ENCODE measurements around the gene PTX4. TPM values are rescaled to one million over a fixed set of nuclear protein-coding genes. Genes with fewer than 3 reads are reported as not detected.

Gene PTX4
- polyA plus RNA-seq, 3 donors = 0.19 TPM; not detected in 2

DNA sequence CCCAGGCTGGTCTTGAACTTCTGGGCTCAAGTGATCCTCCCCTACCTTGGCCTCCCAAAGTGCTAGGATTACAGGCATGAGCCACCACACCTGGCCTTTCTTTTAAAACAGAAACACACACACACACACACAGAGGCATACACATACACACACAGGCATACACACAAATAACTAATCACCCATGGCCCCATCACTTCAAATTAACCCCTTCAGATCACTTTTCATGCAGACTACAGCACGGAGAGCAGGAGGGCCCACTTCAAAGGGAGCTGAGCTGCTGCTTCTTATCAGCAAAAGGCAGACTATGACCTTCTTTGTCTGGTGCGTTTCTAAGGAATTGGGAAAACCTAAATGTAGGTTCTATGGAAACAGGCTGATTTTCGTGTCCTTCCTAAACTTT lies 15.8 kb downstream of the PTX4 start:
- Histone ChIP-seq H3K79me2 (ENCODE audit: insufficient read depth, low read length) (peaks cover 78% of the 10 kb centered on the region), H2AFZ (ENCODE audit: insufficient read depth, low read depth, low read length, poor library complexity, severe bottlenecking) (no peak overlapping the region), H3K9me3 (replicated peaks in 1 of 2; ENCODE audit: control insufficient read depth in 1 of 2, insufficient read depth in 1 of 2, low read length in 2 of 2) (no peaks in the 10 kb centered on the region), H3K4me2 (replicated peaks; ENCODE audit: extremely low read depth, low read length, poor library complexity, severe bottlenecking) (peak overlapping the region; percentile 78), H3K9ac (ENCODE audit: insufficient read depth, low read length, poor library complexity, severe bottlenecking) (no peak overlapping the region), H3K27me3 (ENCODE audit: control insufficient read depth in 2 of 2, insufficient read depth in 2 of 2, low read length in 2 of 2) (no peaks in the 10 kb centered on the region), H4K20me1 (ENCODE audit: insufficient read depth, low read length) (peaks cover 10% of the 10 kb centered on the region), H3K4me3 (replicated peaks in 1 of 3; ENCODE audit: low read depth in 2 of 3, low read length in 3 of 3) (peak overlapping the region in 1 of 3 experiments; percentile 81), H3K4me1 (ENCODE audit: control insufficient read depth in 1 of 2, insufficient read depth in 2 of 2, low read length in 2 of 2) (peaks cover 60 to 79% of the 10 kb centered on the region in 2 donors), H3K27ac (ENCODE audit: low read depth in 1 of 2, low read length in 2 of 2) (peak overlapping the region; percentile 99), H3K36me3 (replicated peaks in 1 of 2; ENCODE audit: control insufficient read depth in 1 of 2, insufficient read depth in 2 of 2, low read length in 2 of 2) (no peaks in the 10 kb centered on the region)
- Mint-ChIP-seq H3K36me3 (peaks cover 5 to 13% of the 10 kb centered on the region in 2 donors), H3K27me3 (ENCODE audit: low read depth in 3 of 3) (peaks cover 0 to 5% (median 0%) of the 10 kb centered on the region in 3 donors), H3K27ac (peak overlapping the region in 6 of 7 donors; percentile 25 to 95 (median 82)), H3K9me3 (peaks cover 0 to 5% (median 3%) of the 10 kb centered on the region in 7 donors), H3K4me1 (peaks cover 60% of the 10 kb centered on the region), H3K4me3 (peak overlapping the region; percentile 47 to 66)
- no CpG with 5 or more reads among the region's 3 CpGs for WGBS (ENCODE audit: insufficient coverage)
- intact Hi-C loops (cut with micrococcal nuclease) = loop anchor here (1.0 to 10.0 kb wide), 5 partner anchors 53 to 302 kb away; partner anchors contain the start of genes CRAMP1 (in 2 of the 2), IFT140 (in 2 of the 2), EME2 (in 1 of the 2) and MRPS34 (in 1 of the 2)
- DNase-seq = no peak
- TF ChIP-seq, protein P1, sequence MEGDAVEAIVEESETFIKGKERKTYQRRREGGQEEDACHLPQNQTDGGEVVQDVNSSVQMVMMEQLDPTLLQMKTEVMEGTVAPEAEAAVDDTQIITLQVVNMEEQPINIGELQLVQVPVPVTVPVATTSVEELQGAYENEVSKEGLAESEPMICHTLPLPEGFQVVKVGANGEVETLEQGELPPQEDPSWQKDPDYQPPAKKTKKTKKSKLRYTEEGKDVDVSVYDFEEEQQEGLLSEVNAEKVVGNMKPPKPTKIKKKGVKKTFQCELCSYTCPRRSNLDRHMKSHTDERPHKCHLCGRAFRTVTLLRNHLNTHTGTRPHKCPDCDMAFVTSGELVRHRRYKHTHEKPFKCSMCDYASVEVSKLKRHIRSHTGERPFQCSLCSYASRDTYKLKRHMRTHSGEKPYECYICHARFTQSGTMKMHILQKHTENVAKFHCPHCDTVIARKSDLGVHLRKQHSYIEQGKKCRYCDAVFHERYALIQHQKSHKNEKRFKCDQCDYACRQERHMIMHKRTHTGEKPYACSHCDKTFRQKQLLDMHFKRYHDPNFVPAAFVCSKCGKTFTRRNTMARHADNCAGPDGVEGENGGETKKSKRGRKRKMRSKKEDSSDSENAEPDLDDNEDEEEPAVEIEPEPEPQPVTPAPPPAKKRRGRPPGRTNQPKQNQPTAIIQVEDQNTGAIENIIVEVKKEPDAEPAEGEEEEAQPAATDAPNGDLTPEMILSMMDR (IDR thresholded peaks at IDR 0.05) = no peak

DNA sequence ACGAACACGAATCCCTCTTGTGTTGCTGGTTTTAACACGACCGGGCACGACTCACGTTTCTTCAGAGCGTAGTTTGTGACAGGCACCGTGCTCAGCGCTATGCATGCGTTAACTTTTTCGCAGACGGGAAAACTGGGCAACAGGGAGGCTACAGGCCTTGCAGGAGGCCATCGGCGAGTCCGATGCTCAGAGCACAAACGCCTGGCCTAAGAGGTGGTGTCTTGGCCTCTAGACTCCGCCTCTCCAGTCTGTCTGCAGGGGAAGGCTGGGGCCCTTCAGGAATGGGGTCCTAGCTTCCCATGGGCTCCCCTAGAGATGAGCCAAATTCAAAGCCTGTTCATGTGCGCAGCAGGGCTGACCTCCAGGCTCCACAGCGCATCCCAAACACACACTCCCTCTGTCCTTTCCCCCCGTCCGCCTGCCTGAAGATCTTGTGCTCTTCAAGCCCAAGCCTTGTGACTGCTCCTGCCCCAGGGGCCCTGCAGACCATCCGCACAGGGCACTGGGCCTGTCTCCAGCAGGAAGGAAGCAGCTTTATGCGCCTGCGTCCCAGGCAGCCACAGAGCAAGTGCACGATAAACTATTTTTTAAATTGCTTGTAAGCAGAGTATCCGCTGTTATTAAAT lies 17.1 kb downstream of the PTX4 start:
- H3K27ac Mint-ChIP-seq = peak overlapping the region; percentile 95 to 99 (median 98)
- peaks cover 0 to 5% (median 3%) of the 10 kb centered on the region in 7 donors for H3K9me3 Mint-ChIP-seq
- Histone ChIP-seq H3K4me1 (ENCODE audit: control insufficient read depth in 1 of 2, insufficient read depth in 2 of 2, low read length in 2 of 2) (peaks cover 60 to 88% of the 10 kb centered on the region in 2 donors), H3K27me3 (ENCODE audit: control insufficient read depth in 2 of 2, insufficient read depth in 2 of 2, low read length in 2 of 2) (no peaks in the 10 kb centered on the region), H3K79me2 (ENCODE audit: insufficient read depth, low read length) (peaks cover 91% of the 10 kb centered on the region), H3K4me2 (replicated peaks; ENCODE audit: extremely low read depth, low read length, poor library complexity, severe bottlenecking) (peak overlapping the region; percentile 78), H3K9me3 (replicated peaks in 1 of 2; ENCODE audit: control insufficient read depth in 1 of 2, insufficient read depth in 1 of 2, low read length in 2 of 2) (no peaks in the 10 kb centered on the region), H4K20me1 (ENCODE audit: insufficient read depth, low read length) (peaks cover 23% of the 10 kb centered on the region), H2AFZ (ENCODE audit: insufficient read depth, low read depth, low read length, poor library complexity, severe bottlenecking) (no peak overlapping the region), H3K36me3 (replicated peaks in 1 of 2; ENCODE audit: control insufficient read depth in 1 of 2, insufficient read depth in 2 of 2, low read length in 2 of 2) (no peaks in the 10 kb centered on the region), H3K4me3 (replicated peaks in 1 of 3; ENCODE audit: low read depth in 2 of 3, low read length in 3 of 3) (peak overlapping the region in 2 of 3 experiments; percentile 41 to 81), H3K9ac (ENCODE audit: insufficient read depth, low read length, poor library complexity, severe bottlenecking) (peak overlapping the region; percentile 82), H3K27ac (ENCODE audit: low read depth in 1 of 2, low read length in 2 of 2) (peak overlapping the region; percentile 99)
- TF ChIP-seq, protein P1 (IDR thresholded peaks at IDR 0.05) = no peak
- H3K4me1 Mint-ChIP-seq = peaks cover 69% of the 10 kb centered on the region
- no peak for DNase-seq
- H3K4me3 Mint-ChIP-seq = peak overlapping the region; percentile 88 to 99
- intact Hi-C loops (cut with micrococcal nuclease) = loop anchor here (2.0 to 10.0 kb wide), 5 partner anchors 21 to 303 kb away; partner anchors contain the start of genes CRAMP1 (in 2 of the 2), IFT140 (in 2 of the 2), EME2 (in 1 of the 2) and MRPS34 (in 1 of the 2)
- WGBS (ENCODE audit: insufficient coverage) = 20% methylated on average over 25 of the region's 26 CpGs
- H3K36me3 Mint-ChIP-seq = peaks cover 5 to 23% of the 10 kb centered on the region in 2 donors
- H3K27me3 Mint-ChIP-seq (ENCODE audit: low read depth in 3 of 3) = peaks cover 0 to 5% (median 0%) of the 10 kb centered on the region in 3 donors

Data from CD14-positive monocyte (primary cell).